Posterior cingulate gyrus (tissue), 11 donors: ENCODE results near the gene NEURL2.
"Not testable (repeated sequence)": the region's sequence is repeated elsewhere in the genome, so short reads cannot be mapped to it uniquely, and the experiment has no call there.

Experiments
- DNase-seq, 10 donors: peaks; one replicate each; pipeline versions ENCODE4 v3.0.0 to v3.0.0-alpha.2; 2020 to 2021; ENCODE audit warnings: mixed read lengths in 3 of 10
- intact Hi-C: fragments of 100-400 bp; cut with DNase I; formaldehyde crosslinking; loops from one replicate; pipeline ENCODE4 v1.15.1; 2023

The NEURL2 gene

DNA sequence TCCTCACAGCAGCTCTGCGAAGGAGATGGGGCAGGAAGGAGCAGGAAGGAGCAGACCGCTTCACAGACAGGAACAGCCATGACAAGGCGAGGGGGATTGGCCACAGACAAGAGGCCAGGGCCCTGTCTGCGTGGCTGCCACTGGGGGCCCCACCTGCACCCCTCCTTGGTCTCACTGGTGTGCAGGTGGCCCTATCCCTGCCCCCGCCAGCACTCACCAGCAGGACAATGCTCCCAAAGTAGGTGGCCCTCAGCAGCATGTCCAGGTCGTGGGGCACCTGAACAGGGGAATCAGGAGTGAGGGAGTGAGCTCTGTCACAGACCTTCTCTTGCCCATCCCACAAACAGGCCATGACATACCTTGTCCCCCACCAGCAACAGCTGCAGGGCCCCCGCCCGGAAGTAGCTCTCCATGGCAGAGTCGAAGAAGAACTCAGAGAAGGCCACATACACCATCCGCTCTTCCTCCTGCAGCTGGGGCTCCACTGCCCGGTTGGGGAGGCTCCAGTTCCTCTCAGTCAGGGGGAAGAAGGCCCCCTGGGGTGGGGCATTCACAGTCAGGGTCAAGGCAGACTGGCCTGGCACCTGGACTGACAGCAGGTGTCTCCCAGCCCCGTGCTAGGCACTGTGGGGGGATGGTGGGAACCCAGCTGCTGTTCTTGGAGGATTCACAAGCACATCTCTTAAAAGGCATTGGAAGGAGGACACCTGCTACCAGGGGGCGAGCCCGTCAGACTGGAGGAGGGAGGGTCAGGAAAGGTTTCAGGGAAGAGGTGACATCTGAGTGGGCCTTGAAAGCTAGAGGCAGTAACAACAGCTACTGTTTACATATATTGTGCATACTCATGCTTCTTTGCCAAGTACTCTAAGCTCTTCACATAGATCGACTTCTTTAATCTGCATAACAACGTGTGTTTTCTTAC lies 13.8 kb upstream of the NEURL2 start:
- peak in 2 of 10 donors; percentile 49 to 63 for DNase-seq
- intact Hi-C loops: no loop called here

DNA sequence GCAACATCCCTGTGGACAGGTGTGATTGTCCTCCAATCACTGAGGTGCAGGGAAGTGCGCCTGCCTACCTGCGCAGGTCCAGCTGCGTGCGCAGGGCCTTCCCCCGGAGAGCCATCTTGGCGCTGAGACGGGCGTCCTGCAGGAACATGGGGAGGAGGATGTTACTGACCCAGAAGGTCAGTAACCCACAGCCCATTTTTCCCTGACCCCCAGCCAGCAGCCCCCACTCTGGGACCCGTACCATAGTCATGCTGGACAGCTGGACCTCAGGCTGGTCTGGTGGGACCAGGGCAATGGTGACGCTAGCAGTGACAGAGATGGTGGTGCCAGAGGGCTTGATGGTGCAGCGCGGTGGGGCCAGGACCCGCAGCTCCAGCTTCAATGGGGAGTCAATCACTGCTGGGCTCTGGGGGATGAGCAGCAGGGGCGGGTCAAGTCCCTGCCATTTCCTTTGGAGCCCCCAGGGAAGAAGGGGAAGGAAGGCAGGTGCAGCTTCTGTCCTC lies 11.2 kb upstream of the NEURL2 start:
- peak in 1 of 10 donors; percentile 60 for DNase-seq

DNA sequence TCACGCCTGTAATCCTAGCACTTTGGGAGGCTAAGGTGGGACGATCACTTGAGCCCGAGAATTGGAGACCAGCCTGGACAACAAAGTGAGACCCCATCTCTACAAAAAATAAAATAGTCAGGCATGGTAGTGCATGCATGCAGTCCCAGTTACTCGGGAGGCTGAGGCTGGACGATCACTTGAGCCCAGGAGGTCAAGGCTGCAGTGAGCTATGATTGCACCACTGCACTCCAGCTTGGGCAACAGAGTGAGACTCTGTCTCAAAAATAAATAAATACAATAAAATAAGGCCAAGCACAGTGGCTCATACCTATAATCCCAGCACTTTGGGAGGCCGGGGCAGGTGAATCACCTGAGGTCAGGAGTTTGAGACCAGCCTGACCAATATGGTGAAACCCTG lies 10.3 kb upstream of the NEURL2 start:
- peak in 2 of 10 donors; percentile 10 to 59 for DNase-seq
- intact Hi-C loops: not testable (repeated sequence)

More for the DNA sequence above, 11.2 kb upstream of the NEURL2 start:
- intact Hi-C loops: no loop called here

DNA sequence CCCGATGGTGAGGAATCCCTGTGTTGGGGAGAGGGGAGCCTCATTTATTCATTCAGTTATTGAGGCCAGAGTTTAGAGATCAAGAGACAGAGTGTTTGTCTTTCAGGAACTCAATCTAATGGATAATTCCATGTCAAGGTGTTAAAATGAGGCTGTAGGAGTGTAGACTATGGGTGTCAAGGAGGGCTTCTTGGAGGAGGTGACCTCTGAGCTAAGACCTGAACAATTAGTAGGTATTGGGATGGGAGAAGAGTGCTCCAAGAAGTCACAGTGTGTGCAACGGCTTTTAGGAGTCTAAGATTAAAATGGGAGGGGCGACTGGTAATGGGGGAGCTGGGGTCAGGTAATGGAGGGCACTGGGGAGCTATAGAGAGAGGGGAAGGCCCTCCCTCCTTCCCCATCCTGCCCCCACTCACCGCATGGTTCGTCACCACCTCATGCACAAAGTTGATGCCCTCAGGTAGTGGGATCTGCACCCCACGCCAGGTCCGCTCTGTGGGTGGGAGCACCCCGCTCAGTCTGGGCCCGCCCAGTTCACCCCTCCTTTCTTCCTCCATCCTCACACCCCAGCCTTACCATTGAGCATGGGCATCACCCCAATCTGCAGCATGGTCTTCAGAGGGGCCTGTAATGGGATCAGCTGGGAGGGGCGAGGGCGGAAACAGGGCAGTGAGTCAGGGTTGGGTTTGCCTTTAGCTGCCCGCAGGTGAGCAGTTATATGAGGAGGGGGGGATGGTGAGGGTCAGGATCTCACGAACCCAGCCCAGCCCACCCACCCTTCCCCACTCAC lies 8.2 kb upstream of the NEURL2 start:
- peak in 2 of 10 donors; percentile 48 to 56 for DNase-seq
- intact Hi-C loops: no loop called here

DNA sequence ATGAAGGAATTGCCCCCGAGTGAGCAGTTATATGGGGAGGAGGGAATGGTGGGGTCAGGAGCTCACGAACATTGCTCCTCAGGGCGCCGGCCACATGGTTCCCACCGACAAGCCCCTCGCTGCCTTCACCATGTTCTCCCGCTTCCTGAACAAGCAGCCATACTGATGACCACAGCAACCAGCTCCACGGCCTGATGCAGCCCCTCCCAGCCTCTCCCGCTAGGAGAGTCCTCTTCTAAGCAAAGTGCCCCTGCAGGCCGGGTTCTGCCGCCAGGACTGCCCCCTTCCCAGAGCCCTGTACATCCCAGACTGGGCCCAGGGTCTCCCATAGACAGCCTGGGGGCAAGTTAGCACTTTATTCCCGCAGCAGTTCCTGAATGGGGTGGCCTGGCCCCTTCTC lies 7.3 kb upstream of the NEURL2 start:
- intact Hi-C loops: no loop called here
- DNase-seq: peak in 2 of 10 donors; percentile 37 to 68

DNA sequence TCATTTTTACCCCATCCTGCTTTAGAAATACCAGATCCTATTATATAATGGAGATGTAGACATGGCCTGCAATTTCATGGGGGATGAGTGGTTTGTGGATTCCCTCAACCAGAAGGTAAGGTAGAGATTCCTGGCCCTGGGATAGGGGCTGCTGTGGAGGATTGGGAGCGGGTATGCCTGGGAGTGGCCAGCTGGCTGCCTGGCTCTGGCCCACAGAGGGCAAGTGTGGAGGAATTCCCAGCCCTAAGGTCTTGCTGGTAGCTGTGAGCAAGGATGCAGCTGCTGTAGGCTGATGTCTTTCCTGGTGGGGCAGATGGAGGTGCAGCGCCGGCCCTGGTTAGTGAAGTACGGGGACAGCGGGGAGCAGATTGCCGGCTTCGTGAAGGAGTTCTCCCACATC lies 6.7 kb upstream of the NEURL2 start:
- intact Hi-C loops: no loop called here
- peak in 2 of 10 donors; percentile 37 to 50 for DNase-seq

DNA sequence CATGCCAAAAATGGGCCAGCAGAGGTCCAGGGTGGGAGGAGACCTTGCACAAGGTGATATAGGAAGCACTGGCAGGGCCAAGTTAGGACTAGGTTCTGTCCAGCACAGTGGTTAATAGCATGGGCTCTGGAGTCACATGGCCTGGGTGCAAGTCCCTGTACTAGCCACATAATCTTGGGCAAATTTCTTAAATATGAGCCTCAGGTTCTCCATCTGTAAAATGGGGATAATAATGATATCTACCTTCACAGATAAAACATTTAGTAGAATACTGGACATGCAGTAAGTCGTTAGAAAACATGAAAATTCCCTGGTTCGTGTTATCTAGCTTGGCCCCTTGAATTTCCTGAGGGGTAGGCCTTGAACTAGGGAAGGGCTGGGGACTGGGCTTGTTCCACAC lies 6.3 kb upstream of the NEURL2 start:
- DNase-seq: no peak
- intact Hi-C loops: no loop called here

DNA sequence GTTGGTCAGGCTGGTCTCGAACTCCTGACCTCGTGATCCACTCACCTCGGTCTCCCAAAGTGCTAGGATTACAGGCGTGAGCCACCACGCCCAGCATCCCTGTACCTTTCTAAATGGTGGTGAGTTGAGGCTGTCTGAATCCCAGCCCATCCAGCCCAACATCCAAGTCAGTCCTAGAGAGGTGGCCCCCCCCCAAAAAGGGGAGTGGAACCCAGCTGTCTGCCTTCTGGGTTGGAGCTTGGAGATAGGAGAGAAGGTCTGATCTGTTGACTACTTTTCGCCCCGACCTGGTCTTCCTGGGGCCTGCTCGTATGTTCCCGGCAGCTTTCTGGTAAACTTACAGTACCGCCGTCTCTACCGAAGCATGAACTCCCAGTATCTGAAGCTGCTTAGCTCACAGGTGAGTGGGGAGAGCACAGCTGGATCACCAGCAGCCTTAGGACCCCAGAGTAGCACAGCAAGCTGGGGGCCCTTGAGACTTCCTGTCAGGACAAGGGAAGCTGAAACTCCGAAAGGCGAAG lies 5.7 kb upstream of the NEURL2 start:
- intact Hi-C loops: no loop called here
- DNase-seq: peak in 3 of 10 donors; percentile 0 to 61 (median 41)

DNA sequence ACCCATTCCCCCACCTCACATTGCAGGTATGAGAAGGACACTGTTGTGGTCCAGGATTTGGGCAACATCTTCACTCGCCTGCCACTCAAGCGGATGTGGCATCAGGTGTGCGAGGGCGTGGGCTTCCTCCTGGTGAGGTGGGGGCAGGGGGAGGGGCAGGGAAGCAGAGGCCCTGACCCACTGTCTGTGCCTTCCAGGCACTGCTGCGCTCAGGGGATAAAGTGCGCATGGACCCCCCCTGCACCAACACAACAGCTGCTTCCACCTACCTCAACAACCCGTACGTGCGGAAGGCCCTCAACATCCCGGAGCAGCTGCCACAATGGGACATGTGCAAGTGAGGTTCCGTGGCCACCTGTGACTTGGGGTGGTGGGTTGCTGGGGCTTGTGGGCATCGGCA lies 3.8 kb upstream of the NEURL2 start:
- intact Hi-C loops: loop anchor here (5.0 kb wide), 1 partner anchor 38 kb away; the partner anchor contains the start of gene PCIF1
- peak in 2 of 10 donors; percentile 8 to 63 for DNase-seq

DNA sequence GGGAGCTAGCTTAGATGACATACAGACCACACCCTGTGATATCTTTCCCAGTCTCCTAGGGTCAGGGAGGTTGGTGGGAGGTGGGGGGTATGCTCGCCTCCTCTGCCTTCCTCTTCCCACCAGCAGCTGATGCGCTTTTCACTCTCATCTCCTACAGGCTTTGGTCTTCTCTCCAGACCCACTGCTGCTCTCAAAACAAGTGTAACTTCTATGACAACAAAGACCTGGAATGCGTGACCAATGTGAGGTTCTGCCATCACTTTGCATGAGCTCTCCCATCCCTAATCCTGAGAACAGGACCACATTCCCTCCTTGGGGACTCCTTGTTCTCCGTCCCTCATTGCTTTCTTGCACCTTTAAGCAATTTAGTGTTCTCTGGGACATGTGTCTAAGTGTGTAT lies 2.8 kb upstream of the NEURL2 start:
- intact Hi-C loops: loop anchor here (5.0 kb wide), 1 partner anchor 38 kb away; the partner anchor contains the start of gene PCIF1
- peak in 1 of 10 donors; percentile 24 for DNase-seq

DNA sequence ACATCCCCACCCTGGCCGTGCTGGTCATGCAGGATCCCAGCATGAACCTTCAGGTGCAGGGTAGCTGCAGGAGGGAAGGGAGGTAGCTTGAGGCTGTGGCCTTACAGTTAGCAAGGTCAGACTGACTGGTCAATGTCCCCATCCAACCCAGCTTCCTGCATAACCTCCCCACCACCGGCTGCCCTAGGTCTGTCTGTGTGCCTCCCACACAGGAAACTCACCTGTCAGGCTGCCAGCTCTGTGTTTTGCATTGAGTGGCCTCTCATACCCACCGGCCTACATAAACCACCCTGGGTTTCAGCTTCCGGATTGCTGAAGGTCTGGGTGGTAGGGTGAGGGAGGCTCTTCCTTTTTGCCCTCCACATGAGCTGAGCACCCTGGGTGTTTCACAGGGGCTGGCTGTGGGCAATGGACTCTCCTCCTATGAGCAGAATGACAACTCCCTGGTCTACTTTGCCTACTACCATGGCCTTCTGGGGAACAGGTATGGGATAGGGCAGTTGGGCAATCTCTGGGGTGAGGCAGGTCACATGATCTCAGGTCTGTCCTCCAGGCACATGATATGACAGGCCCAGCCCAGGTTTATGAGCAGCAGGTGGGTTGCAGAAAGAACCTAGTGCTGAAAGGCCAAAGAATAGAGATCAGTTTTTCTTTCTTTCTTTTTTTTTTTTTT lies 2.0 kb upstream of the NEURL2 start:
- intact Hi-C loops: loop anchor here (5.0 kb wide), 1 partner anchor 39 kb away; the partner anchor contains the start of gene PCIF1
- DNase-seq: peak in 2 of 10 donors; percentile 41 to 59

DNA sequence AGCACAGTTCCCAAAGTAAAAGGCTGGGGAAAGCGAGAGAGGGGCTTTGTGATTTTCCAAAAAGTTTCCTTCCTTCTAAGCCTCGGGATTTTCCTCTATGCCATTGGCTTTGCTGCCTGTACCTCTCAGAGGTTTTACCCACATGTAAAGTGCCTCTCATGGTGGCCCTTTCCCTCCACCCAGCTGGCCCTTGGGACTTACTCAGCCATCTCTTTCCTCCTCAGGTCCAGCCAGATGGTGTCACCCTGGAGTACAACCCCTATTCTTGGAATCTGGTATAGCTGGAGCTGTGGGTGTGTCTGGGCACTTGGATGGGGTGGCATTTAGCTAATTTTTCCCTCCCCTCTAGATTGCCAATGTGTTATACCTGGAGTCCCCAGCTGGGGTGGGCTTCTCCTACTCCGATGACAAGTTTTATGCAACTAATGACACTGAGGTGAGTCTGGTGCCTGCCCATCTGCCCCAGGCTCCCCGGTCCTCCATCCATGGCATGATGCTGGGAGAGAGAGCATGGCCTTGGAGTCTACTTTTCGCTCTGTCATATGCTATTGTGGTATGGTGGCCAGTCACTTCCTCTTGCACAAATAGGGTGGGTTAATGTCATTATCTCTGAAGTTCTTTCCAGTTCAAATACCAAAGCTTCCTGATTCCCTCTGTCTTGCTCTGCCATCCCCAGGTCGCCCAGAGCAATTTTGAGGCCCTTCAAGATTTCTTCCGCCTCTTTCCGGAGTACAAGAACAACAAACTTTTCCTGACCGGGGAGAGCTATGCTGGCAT lies 1.2 kb upstream of the NEURL2 start:
- peak in 3 of 10 donors; percentile 10 to 49 (median 25) for DNase-seq
- intact Hi-C loops: loop anchor here (5.0 kb wide), 1 partner anchor 40 kb away; the partner anchor contains the start of gene PCIF1

DNA sequence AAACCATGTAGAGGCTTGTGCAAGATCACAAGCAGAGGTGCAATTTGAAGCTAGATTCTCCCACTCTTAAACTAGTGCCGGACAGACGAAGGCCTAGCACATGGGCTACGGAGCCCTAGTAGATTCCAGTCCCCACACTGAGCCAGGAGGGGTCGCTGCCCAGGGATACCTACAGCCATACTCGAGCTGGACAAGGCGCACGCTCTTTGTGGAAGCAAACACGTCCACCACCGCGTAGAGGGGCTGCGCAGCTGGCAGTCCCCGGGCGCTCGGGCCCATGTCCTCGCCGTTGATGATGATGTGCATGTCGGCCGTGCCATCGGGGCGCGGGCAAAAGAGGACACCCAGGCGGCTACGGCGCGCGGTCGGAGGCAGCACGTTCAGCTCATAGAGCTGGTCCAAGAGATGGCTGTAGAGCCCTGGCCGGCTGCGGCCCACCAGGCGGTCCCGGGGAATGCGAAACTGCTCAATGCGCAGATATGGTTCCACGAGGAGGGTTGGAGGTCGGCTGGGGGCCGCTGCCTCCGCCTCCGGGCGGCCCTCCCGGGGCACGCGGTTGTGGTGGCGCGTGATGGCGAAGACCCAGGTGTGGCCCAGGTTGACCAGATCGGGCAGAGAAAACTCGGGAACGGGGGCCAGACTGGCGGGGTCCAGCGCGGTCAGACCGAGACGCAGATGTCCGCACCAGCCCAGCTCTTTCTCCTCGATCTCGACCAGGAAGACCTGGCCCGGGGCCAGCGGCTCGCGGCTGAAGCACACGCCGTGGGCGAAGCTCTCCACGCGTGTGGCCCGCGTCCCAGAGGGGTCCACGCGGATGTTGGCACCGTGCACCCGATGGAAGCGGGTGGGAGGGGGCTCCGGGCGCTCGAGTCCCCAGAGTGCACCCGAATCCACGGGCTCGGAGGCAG lies 677 bp downstream of the NEURL2 start:
- peak; percentile 49 to 96 (median 73) for DNase-seq
- intact Hi-C loops: loop anchor here (2.0 to 5.0 kb wide), 2 partner anchors 42 to 78 kb away; partner anchors contain the start of genes PCIF1 and UBE2C

DNA sequence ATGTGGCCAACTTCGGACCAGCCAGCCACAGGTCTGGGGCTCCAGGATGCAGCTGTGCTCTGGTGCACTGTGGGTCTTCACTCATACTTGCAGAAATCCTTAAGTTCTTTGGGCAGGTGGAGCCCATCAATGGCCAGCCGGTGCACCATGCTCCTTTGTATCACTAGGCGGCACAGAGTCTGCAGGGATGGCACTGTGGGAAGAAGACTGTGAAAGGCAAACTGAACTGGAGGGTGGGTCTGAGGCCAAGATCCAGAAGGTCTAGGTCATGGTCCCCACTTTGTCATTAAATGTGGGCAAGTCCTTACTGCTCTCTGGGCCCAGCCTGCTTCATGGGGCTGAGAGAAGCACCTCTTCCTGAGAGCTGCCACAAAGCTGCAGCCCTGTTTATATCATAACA lies 2.3 kb downstream of the NEURL2 start:
- intact Hi-C loops: no loop called here

DNA sequence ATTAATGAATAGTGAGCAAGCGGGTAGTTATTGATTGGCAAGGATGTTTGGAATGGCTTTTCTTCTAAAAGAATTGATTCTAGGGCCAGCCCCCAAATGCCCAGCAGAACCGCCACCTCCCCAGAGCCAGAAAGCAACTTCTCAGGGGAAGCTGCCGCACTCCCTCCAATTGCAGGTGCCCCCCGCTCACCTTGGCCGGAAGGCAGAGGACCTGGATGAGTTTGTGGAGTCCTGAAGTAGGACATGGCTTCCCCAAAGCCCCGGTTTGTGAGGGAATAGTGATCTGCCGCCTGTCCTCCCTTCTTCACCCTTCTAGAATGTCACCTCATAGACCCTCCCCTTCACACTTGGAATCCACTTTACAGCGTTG lies 3.7 kb downstream of the NEURL2 start, which contains the start of gene SPATA25:
Gene SPATA25, minus strand, starts transcription at position 277 of the 370 bp plus-strand sequence. Its CDS starts 32 bp downstream, at position 245.
- intact Hi-C loops: no loop called here
- peak in 1 of 10 donors; percentile 50 for DNase-seq

More for the DNA sequence above, 2.3 kb downstream of the NEURL2 start:
- peak in 1 of 10 donors; percentile 47 for DNase-seq

DNA sequence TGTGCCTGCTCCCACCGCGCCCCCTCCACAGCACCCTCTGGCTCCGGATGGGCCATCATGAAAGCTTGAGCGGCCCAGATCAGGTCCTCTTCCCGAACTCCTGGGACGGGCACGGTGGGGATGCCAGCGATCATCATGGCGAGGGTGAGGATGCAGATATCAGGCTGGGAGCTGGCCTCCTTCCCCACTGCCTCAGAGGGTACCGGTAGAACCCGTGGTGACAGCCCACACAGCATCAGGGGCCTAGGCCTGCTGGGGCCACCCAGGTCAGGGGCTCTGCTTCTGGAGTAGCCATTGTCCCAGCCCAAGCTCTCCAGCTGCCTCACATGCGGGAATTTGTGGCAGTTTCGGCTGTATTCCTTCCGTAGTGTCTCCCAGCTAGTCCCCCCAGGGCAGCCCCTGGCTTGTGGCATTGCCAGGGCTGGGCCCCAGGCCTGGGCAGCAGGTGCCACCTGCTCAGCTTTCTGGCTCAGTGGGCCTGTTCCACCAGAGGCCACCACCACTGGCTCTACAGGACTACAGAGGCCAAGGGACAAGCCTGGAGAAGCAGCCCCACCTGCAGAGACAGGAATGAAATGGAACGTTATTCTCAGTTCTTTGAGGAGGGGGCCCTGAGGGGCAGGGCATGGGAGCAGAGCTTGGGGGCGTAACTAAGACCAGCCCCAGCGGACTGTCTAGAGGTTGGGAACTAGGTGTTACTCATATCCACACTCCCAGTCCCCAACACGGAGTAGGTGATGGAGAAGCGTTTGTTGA lies 4.2 kb downstream of the NEURL2 start:
- peak in 1 of 10 donors; percentile 64 for DNase-seq
- intact Hi-C loops: no loop called here

DNA sequence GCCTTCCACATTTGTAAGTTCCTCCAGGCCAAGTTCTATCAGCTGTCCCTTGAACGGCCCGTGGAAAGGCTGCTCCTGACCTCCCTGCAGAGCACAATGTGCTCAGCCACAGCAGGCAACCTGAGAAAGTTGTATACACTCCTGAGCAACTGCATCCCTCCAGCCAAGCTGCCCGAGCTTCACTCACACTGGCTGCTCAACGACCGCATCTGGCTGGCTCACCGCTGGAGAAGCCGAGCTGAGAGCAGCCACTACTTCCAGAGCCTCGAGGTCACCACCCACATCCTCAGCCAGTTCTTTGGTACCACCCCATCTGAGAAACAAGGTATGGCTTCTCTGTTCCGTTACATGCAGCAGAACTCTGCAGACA lies 7.9 kb downstream of the NEURL2 start:
- intact Hi-C loops: no loop called here
- peak in 1 of 10 donors; percentile 50 for DNase-seq
